ENCODE measurements around the gene ACTL8. TPM values are rescaled to one million over a fixed set of nuclear protein-coding genes. Genes with fewer than 3 reads are reported as not detected.

Gene ACTL8
- not detected for polyA plus RNA-seq (ENCODE audit: insufficient read length in 3 of 3)
- long read RNA-seq, donor 1, result 0 reads
- long read RNA-seq, donor 2, partial matches to known transcripts, result 0 of 1 reads
- long read RNA-seq, donor 2, other reads (novel, unspliced or antisense), result 0 of 1 reads
- long read RNA-seq, donor 3, result 0 reads
- long read RNA-seq, donor 4, result 0 reads
- long read RNA-seq, donor 5, result 0 reads
- long read RNA-seq, donor 6, result 0 reads
- long read RNA-seq, donor 7, result 0 reads
- long read RNA-seq, donor 8, result 0 reads
- long read RNA-seq, donor 9, result 0 reads
- long read RNA-seq, donor 10, result 0 reads
- long read RNA-seq, donor 11, result 0 reads
- long read RNA-seq, donor 12, result 0 reads
- long read RNA-seq, donor 13, result 0 reads
- long read RNA-seq, donor 14, result 0 reads
- long read RNA-seq, donor 15, result 0 reads
- long read RNA-seq, donor 16, result 0 reads

- no peak for DNase-seq
These were observed at the start of gene ACTL8 for GRCh38 chr1:17755120-17755519. Gene ACTL8, plus strand, starts transcription at chr1:17755333. Its CDS starts 67,676 bp downstream, at chr1:17823009.

GRCh38 chr1:17706445-17706844, 48.7 kb upstream of the ACTL8 start:
- no peak for DNase-seq

- DNase-seq, result no peak
These were observed 45.2 kb upstream of the ACTL8 start for GRCh38 chr1:17709981-17710380.

- DNase-seq, result no peak
These were observed 44.1 kb upstream of the ACTL8 start for GRCh38 chr1:17710889-17711576.

GRCh38 chr1:17711577-17711910, 43.6 kb upstream of the ACTL8 start:
- no peak for DNase-seq

GRCh38 chr1:17711941-17712340, 43.2 kb upstream of the ACTL8 start:
- no peak for DNase-seq

GRCh38 chr1:17713993-17714392, 41.1 kb upstream of the ACTL8 start:
- no peak for DNase-seq

GRCh38 chr1:17717594-17718535, 37.3 kb upstream of the ACTL8 start:
- DNase-seq, result peak; percentile 89

GRCh38 chr1:17719874-17720273, 35.3 kb upstream of the ACTL8 start:
- no peak for DNase-seq

- no peak for DNase-seq
These were observed 33.7 kb upstream of the ACTL8 start for GRCh38 chr1:17721444-17721843.

- DNase-seq, result no peak
These were observed 31.4 kb upstream of the ACTL8 start for GRCh38 chr1:17723684-17724083.

- no peak for DNase-seq
These were observed 31.0 kb upstream of the ACTL8 start for GRCh38 chr1:17724150-17724549.

- DNase-seq, result no peak
These were observed 29.9 kb upstream of the ACTL8 start for GRCh38 chr1:17725084-17725719.

- DNase-seq, result no peak
These were observed 29.1 kb upstream of the ACTL8 start for GRCh38 chr1:17725811-17726582.

GRCh38 chr1:17728123-17728712, 26.9 kb upstream of the ACTL8 start:
- no peak for DNase-seq

- no peak for DNase-seq
These were observed 25.9 kb upstream of the ACTL8 start for GRCh38 chr1:17729248-17729647.

GRCh38 chr1:17729909-17730308, 25.2 kb upstream of the ACTL8 start:
- DNase-seq, result no peak

GRCh38 chr1:17731460-17731859, 23.7 kb upstream of the ACTL8 start:
- DNase-seq, result no peak

GRCh38 chr1:17732475-17732874, 22.7 kb upstream of the ACTL8 start:
- DNase-seq, result no peak

- DNase-seq, result no peak
These were observed 21.5 kb upstream of the ACTL8 start for GRCh38 chr1:17733661-17734060.

- DNase-seq, result no peak
These were observed 20.5 kb upstream of the ACTL8 start for GRCh38 chr1:17734609-17735008.
